Ishikawa (cell line): ENCODE data around the gene NXPH3.

ENCODE experiments used
- CEBPB ChIP-seq: IDR thresholded peaks from 2 replicates; pipeline ENCODE4 v1.6.1; 2012
- CREB1 ChIP-seq: IDR thresholded peaks from 2 replicates; pipeline ENCODE4 v1.6.1; 2012; ENCODE audit warnings: low read depth
- EGR1 ChIP-seq: IDR thresholded peaks from 2 replicates; pipeline ENCODE4 v1.6.1; 2012
- EP300 ChIP-seq: IDR thresholded peaks from 2 replicates; pipeline ENCODE4 v1.6.1; 2012; ENCODE audit warnings: borderline replicate concordance
- FOXM1 ChIP-seq: IDR thresholded peaks from 2 replicates; pipeline ENCODE4 v1.6.1; 2012; ENCODE audit warnings: low read depth, borderline replicate concordance
- NFIC ChIP-seq: IDR thresholded peaks from 2 replicates; pipeline ENCODE4 v1.6.1; 2012
- RAD21 ChIP-seq: IDR thresholded peaks from 2 replicates; pipeline ENCODE4 v1.6.1; 2012; ENCODE audit warnings: low read depth
- REST ChIP-seq: IDR thresholded peaks from 2 replicates; pipeline ENCODE4 v1.6.1; 2012; ENCODE audit warnings: low read depth, mild to moderate bottlenecking
- TAF1 ChIP-seq: IDR thresholded peaks from 2 replicates; pipeline ENCODE4 v1.6.1; 2012; ENCODE audit warnings: low read depth, mild to moderate bottlenecking
- TEAD4 ChIP-seq: IDR thresholded peaks from 2 replicates; pipeline ENCODE4 v1.6.1; 2012
- YY1 ChIP-seq: IDR thresholded peaks from 2 replicates; pipeline ENCODE4 v1.6.1; 2012; ENCODE audit warnings: low read depth
- ZBTB7A ChIP-seq: IDR thresholded peaks from 2 replicates; pipeline ENCODE4 v1.6.1; 2012; ENCODE audit warnings: low read depth
- TF ChIP-seq, protein P1 (sequence below): IDR thresholded peaks from 2 replicates; pipeline ENCODE4 v1.6.1; 2012
- TF ChIP-seq, protein P2 (sequence below): IDR thresholded peaks from 2 replicates; pipeline ENCODE4 v1.6.1; 2012

DNA sequence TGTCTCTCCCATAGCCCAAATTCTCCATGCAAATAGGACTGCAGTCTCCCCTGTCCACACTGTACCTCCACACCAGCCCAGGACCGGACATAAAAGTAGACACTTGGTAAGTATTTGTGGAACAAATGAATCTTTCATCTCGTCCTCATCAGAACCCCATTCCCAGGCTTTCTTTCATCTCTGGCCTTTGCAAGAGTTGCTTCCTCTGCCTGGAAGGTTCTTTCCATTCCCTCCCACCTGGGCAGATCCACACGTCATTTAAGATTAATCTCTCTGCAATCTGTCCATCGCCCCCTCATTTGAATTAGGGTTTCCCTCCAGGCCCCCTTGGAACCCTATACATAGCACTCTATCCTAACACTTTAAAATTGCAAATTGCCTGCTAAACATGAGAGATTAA, 3.9 kb upstream of the NXPH3 start:
- no peak for TF ChIP-seq FOXM1
- TF ChIP-seq, protein P1, sequence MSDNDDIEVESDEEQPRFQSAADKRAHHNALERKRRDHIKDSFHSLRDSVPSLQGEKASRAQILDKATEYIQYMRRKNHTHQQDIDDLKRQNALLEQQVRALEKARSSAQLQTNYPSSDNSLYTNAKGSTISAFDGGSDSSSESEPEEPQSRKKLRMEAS = no peak
- TF ChIP-seq RAD21 = no peak
- no peak for TF ChIP-seq EP300
- no peak for TF ChIP-seq YY1
- TF ChIP-seq REST = no peak
- no peak for TF ChIP-seq CEBPB
- no peak for TF ChIP-seq TAF1
- TF ChIP-seq CREB1 = no peak
- no peak for TF ChIP-seq EGR1
- TF ChIP-seq NFIC = no peak
- no peak for TF ChIP-seq ZBTB7A
- no peak for TF ChIP-seq TEAD4
- TF ChIP-seq, protein P2, sequence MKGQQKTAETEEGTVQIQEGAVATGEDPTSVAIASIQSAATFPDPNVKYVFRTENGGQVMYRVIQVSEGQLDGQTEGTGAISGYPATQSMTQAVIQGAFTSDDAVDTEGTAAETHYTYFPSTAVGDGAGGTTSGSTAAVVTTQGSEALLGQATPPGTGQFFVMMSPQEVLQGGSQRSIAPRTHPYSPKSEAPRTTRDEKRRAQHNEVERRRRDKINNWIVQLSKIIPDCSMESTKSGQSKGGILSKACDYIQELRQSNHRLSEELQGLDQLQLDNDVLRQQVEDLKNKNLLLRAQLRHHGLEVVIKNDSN = no peak
